Right lobe of liver (tissue), 4 donors: ENCODE data around the gene IZUMO1.

Experiments
- CTCF ChIP-seq, 4 donors: fragments of 200-600 bp in 3 of 4; fragments of 450-650 bp in 1 of 4; IDR thresholded peaks; one replicate each; pipeline versions ENCODE4 v1.5.1 to v1.8.0; 2016 to 2022; ENCODE audit warnings: antibody characterized with exemption in 4 of 4, mild to moderate bottlenecking in 2 of 4
- POLR2A ChIP-seq: fragments of 450-650 bp; IDR thresholded peaks from one replicate; pipeline ENCODE4 v1.6.1; 2017; ENCODE audit warnings: antibody characterized with exemption, mild to moderate bottlenecking
- donor health status: DM: no; HTN: no; CAD: no.
- donor health status: DM: no; HTN: no; CAD: no.
- donor health status: DM: no; HTN: yes; CAD: no.

GRCh38 chr19:48750771-48751504, 4.2 kb upstream of the IZUMO1 start:
- TF ChIP-seq POLR2A (no peak), CTCF (IDR thresholded peaks at IDR 0.05) (no peak)
